Stomach (tissue), 4 donors: ENCODE results near the gene MTMR10.

Source experiments
- CTCF ChIP-seq, 7 experiments: fragments of 450-650 bp in 4 of 7; fragments of 200-600 bp in 3 of 7; sonication (generic) in 3 of 7; IDR thresholded peaks; one replicate each; pipeline ENCODE4 v1.5.1; 2016 to 2019; ENCODE audit warnings: antibody characterized with exemption in 7 of 7, control low read depth in 2 of 7, mild to moderate bottlenecking in 1 of 7
- POLR2A ChIP-seq, 4 donors: fragments of 450-650 bp; IDR thresholded peaks; one replicate each; pipeline ENCODE4 v1.6.1; 2016; ENCODE audit warnings: antibody characterized with exemption in 4 of 4, control low read depth in 2 of 4, mild to moderate bottlenecking in 1 of 4, moderate library complexity in 1 of 4

GRCh38 chr15:30973379-30973778, 18.0 kb downstream of the MTMR10 start:
- TF ChIP-seq POLR2A (IDR thresholded peaks at IDR 0.05) = no peak
- no peak for TF ChIP-seq CTCF (IDR thresholded peaks at IDR 0.05)
